Stomach (tissue), 9 donors: ENCODE results near the gene AKAP13. TPM values are rescaled to one million over a fixed set of nuclear protein-coding genes. Genes with fewer than 3 reads are reported as not detected.

Source experiments
- DNase-seq, 2 donors: peaks; one replicate each; pipeline versions ENCODE4 v3.0.0 to v3.0.0-alpha.2; 2013 to 2019
- H3K27ac ChIP-seq, 5 donors: fragments of 200-600 bp in 4 of 5; sonication (generic) in 4 of 5; one replicate each; pipeline ENCODE4 v1.5.1; 2013 to 2019; ENCODE audit warnings: mild to moderate bottlenecking in 1 of 5, moderate library complexity in 1 of 5
- H3K27me3 ChIP-seq, 3 donors: fragments of 200-600 bp; sonication (generic); one replicate each; pipeline ENCODE4 v1.5.1; 2017 to 2019; ENCODE audit warnings: mixed run types in 1 of 3
- H3K36me3 ChIP-seq, 4 donors: fragments of 200-600 bp; sonication (generic); 1 replicate in 3 of 4; 2 replicates in 1 of 4; pipeline ENCODE4 v1.5.1; 2016 to 2019
- H3K4me1 ChIP-seq, 4 donors: fragments of 200-600 bp; sonication (generic); one replicate each; pipeline ENCODE4 v1.5.1; 2016 to 2019
- H3K4me3 ChIP-seq, 4 donors: fragments of 200-600 bp; sonication (generic) in 3 of 4; one replicate each; pipeline ENCODE4 v1.5.1; 2016 to 2019; ENCODE audit warnings: mild to moderate bottlenecking in 1 of 4
- H3K9me3 ChIP-seq, 4 donors: fragments of 200-600 bp; sonication (generic); one replicate each; pipeline ENCODE4 v1.5.1; 2016 to 2019
- CTCF ChIP-seq, 7 experiments: fragments of 450-650 bp in 4 of 7; fragments of 200-600 bp in 3 of 7; sonication (generic) in 3 of 7; IDR thresholded peaks; one replicate each; pipeline ENCODE4 v1.5.1; 2016 to 2019; ENCODE audit warnings: antibody characterized with exemption in 7 of 7, control low read depth in 2 of 7, mild to moderate bottlenecking in 1 of 7
- EP300 ChIP-seq: sonication (generic); formaldehyde crosslinking; IDR thresholded peaks from one replicate; pipeline ENCODE4 v1.6.1; 2017; ENCODE audit warnings: antibody characterized with exemption
- POLR2A ChIP-seq, 4 donors: fragments of 450-650 bp; IDR thresholded peaks; one replicate each; pipeline ENCODE4 v1.6.1; 2016; ENCODE audit warnings: antibody characterized with exemption in 4 of 4, control low read depth in 2 of 4, mild to moderate bottlenecking in 1 of 4, moderate library complexity in 1 of 4
- POLR2AphosphoS5 ChIP-seq, 3 donors: sonication (generic); formaldehyde crosslinking; IDR thresholded peaks; one replicate each; pipeline ENCODE4 v1.6.1; 2016; ENCODE audit warnings: antibody characterized with exemption in 3 of 3
- WGBS, 5 donors: extraction: QIAGEN DNeasy Blood & Tissue Kit in 3 of 5; methylation state at CpG; one replicate each; pipeline versions ENCODE4 v1.1.5 to v1.1.7; 2013 to 2018; 5-methylcytosine and 5-hydroxymethylcytosine counted together
- intact Hi-C: fragments of 100-400 bp; cut with DNase I; formaldehyde crosslinking; loops from one replicate; pipeline ENCODE4 v1.15.1; 2023; ENCODE audit warnings: low total_unique reads
- polyA plus RNA-seq, 3 donors: library from polyadenylated mRNA; stranded (reverse); fragments of 200-250 nt; gene quantifications; one replicate each; pipeline ENCODE4 v1.2.3, GENCODE V29; 2013
- total RNA-seq, 5 donors: library from RNA; depleted of rRNA; stranded (reverse); fragments of >200 nt; gene quantifications; one replicate each; pipeline versions ENCODE4 v1.1.0 to v1.2.3, GENCODE V29; 2014 to 2016
- donor health status: healthy with polysubstance abuse.
- donor health status: Bipolar disorder and iron deficiency.
- donor health status: healthy.

Gene AKAP13
- total and polyA plus RNA-seq, 8 donors = 33.1 to 395 (median 138) TPM

- H3K4me3 ChIP-seq = no peak overlapping the region
- no peaks in the 10 kb centered on the region for H3K27me3 ChIP-seq
- no peak overlapping the region for H3K27ac ChIP-seq
- no peaks in the 10 kb centered on the region for H3K9me3 ChIP-seq
- peak in 1 of 2 donors; percentile 62 for DNase-seq
- 32 to 55% (median 37%) methylated on average over 5 to 7 of the region's 7 CpGs for WGBS, 5 donors
- TF ChIP-seq EP300 = no peak
- TF ChIP-seq CTCF (IDR thresholded peaks at IDR 0.05) = no peak
- no peak for TF ChIP-seq POLR2A (IDR thresholded peaks at IDR 0.05)
- no peak for TF ChIP-seq POLR2AphosphoS5 (IDR thresholded peaks at IDR 0.05)
- intact Hi-C loops = no loop called here
- peaks cover 30 to 63% (median 51%) of the 10 kb centered on the region in 4 donors for H3K4me1 ChIP-seq
- H3K36me3 ChIP-seq = peaks cover 2 to 22% (median 16%) of the 10 kb centered on the region in 4 donors
Observed at GRCh38 chr15:85754989-85755388, 374.6 kb downstream of the AKAP13 start.

- no peak for DNase-seq
- Histone ChIP-seq H3K4me1 (peaks cover 30 to 58% (median 47%) of the 10 kb centered on the region in 4 donors), H3K4me3 (no peak overlapping the region), H3K36me3 (peaks cover 6 to 27% (median 21%) of the 10 kb centered on the region in 4 donors), H3K27ac (no peak overlapping the region), H3K27me3 (no peaks in the 10 kb centered on the region), H3K9me3 (no peaks in the 10 kb centered on the region)
- 90 to 93% (median 92%) methylated on average over 11 of the region's 11 CpGs for WGBS, 5 donors
- TF ChIP-seq EP300 = no peak
- no peak for TF ChIP-seq CTCF (IDR thresholded peaks at IDR 0.05)
- no peak for TF ChIP-seq POLR2AphosphoS5 (IDR thresholded peaks at IDR 0.05)
- TF ChIP-seq POLR2A (IDR thresholded peaks at IDR 0.05) = no peak
- intact Hi-C loops = no loop called here
Observed at GRCh38 chr15:85755471-85755870, 375.1 kb downstream of the AKAP13 start.

GRCh38 chr15:85755942-85756341, 375.5 kb downstream of the AKAP13 start:
- Histone ChIP-seq H3K4me3 (no peak overlapping the region), H3K36me3 (peaks cover 7 to 31% (median 24%) of the 10 kb centered on the region in 4 donors), H3K27me3 (no peaks in the 10 kb centered on the region), H3K27ac (no peak overlapping the region), H3K4me1 (peaks cover 26 to 56% (median 44%) of the 10 kb centered on the region in 4 donors), H3K9me3 (no peaks in the 10 kb centered on the region)
- TF ChIP-seq CTCF (IDR thresholded peaks at IDR 0.05) (no peak), POLR2A (IDR thresholded peaks at IDR 0.05) (no peak), POLR2AphosphoS5 (IDR thresholded peaks at IDR 0.05) (no peak), EP300 (no peak)
- intact Hi-C loops = no loop called here
- WGBS, 5 donors = 91 to 100% (median 97%) methylated on average over 1 to 4 of the region's 4 CpGs
- no peak for DNase-seq

GRCh38 chr15:85756411-85757072, 376.1 kb downstream of the AKAP13 start:
- H3K36me3 ChIP-seq = peaks cover 7 to 35% (median 24%) of the 10 kb centered on the region in 4 donors
- H3K9me3 ChIP-seq = no peaks in the 10 kb centered on the region
- H3K4me1 ChIP-seq = peaks cover 20 to 56% (median 41%) of the 10 kb centered on the region in 4 donors
- 90 to 97% (median 92%) methylated on average over 9 of the region's 9 CpGs for WGBS, 5 donors
- DNase-seq = no peak
- TF ChIP-seq CTCF (IDR thresholded peaks at IDR 0.05) (no peak), POLR2A (IDR thresholded peaks at IDR 0.05) (no peak), EP300 (no peak), POLR2AphosphoS5 (IDR thresholded peaks at IDR 0.05) (no peak)
- intact Hi-C loops = no loop called here
- no peak overlapping the region for H3K4me3 ChIP-seq
- H3K27ac ChIP-seq = no peak overlapping the region
- H3K27me3 ChIP-seq = no peaks in the 10 kb centered on the region
